GM12878 (cell line): ENCODE results near the gene MAT2B. TPM values are rescaled to one million over a fixed set of nuclear protein-coding genes. Genes with fewer than 3 reads are reported as not detected.

ENCODE experiments used
- ATF2 ChIP-seq: IDR thresholded peaks from 2 replicates; pipeline ENCODE4 v1.6.1; 2012; ENCODE audit warnings: low read length, inconsistent platforms
- BACH1 ChIP-seq: fragments of 450-650 bp; IDR thresholded peaks from 2 replicates; pipeline ENCODE4 v1.6.1; 2017; ENCODE audit warnings: mild to moderate bottlenecking, borderline replicate concordance
- BCLAF1 ChIP-seq: fragments of 450-650 bp; IDR thresholded peaks from 2 replicates; pipeline ENCODE4 v1.6.1; 2017; ENCODE audit warnings: antibody characterized with exemption, mild to moderate bottlenecking, moderate library complexity
- CBX3 ChIP-seq: fragments of 200-600 bp; sonication (generic); IDR thresholded peaks from 2 replicates; pipeline ENCODE4 v1.6.1; 2016; ENCODE audit warnings: low read depth, borderline replicate concordance
- CREM ChIP-seq: IDR thresholded peaks from 2 replicates; pipeline ENCODE4 v1.6.1; 2014; ENCODE audit warnings: antibody characterized with exemption, low read depth
- ESRRA ChIP-seq: IDR thresholded peaks from 2 replicates; pipeline ENCODE4 v1.6.1; 2012; ENCODE audit warnings: mild to moderate bottlenecking, low read length, improper control_type of control experiment
- KLF5 ChIP-seq: fragments of 450-650 bp; IDR thresholded peaks from 2 replicates; pipeline ENCODE4 v1.6.1; 2014; ENCODE audit warnings: mild to moderate bottlenecking; ENCODE audit not compliant: partially characterized antibody
- LARP7 ChIP-seq: fragments of 450-650 bp; IDR thresholded peaks from 2 replicates; pipeline ENCODE4 v1.6.1; 2017; ENCODE audit warnings: mild to moderate bottlenecking
- POLR2AphosphoS5 ChIP-seq: IDR thresholded peaks from 2 replicates; pipeline ENCODE4 v1.6.1; 2011; ENCODE audit warnings: mild to moderate bottlenecking, low read length, inconsistent platforms
- YY1 ChIP-seq: IDR thresholded peaks from 2 replicates; pipeline ENCODE4 v1.6.1; 2011; ENCODE audit warnings: low read depth, mild to moderate bottlenecking, low read length
- polyA plus RNA-seq, 11 experiments: library from polyadenylated mRNA; depleted of rRNA in 4 of 11; unstranded in 6 of 11; stranded (reverse) in 5 of 11; fragments of >200 nt; fragmentation: Nextera tagmentation in 4 of 11; fragmentation: Illumina TruSeq in 1 of 11; extraction: Ambion mirVana in 4 of 11; extraction: Trizol in 1 of 11; gene quantifications; 1 replicate in 1 of 11; 2 replicates in 10 of 11; pipeline versions ENCODE4 v1.2.1 to v1.2.3, GENCODE V29; 2011 to 2016; ENCODE audit warnings: inconsistent platforms in 2 of 11, missing spikeins in 2 of 11, low read depth in 1 of 11
- total RNA-seq, 4 experiments: library from RNA; depleted of rRNA in 3 of 4; stranded (reverse); fragments of >200 nt in 3 of 4; fragmentation: Illumina TruSeq in 1 of 4; extraction: Trizol in 1 of 4; gene quantifications; 2 replicates each; pipeline versions ENCODE4 v1.2.1 to v1.2.3, GENCODE V29; 2013 to 2021
- TF ChIP-seq, protein P1 (sequence below): fragments of 450-650 bp; IDR thresholded peaks from 2 replicates; pipeline ENCODE4 v1.6.1; 2017; ENCODE audit warnings: mild to moderate bottlenecking
- TF ChIP-seq, protein P2 (sequence below): IDR thresholded peaks from 2 replicates; pipeline ENCODE4 v1.6.1; 2011; ENCODE audit warnings: borderline replicate concordance, low read depth, mild to moderate bottlenecking, moderate library complexity, low read length; ENCODE audit not compliant: insufficient read depth, poor library complexity, severe bottlenecking

MAT2B gene
- total and polyA plus RNA-seq, 10 of the 15 experiments (the other 5 are each of a cell fraction or from before 2014, with no cell fraction given) = 43.2 to 122 (median 63.7) TPM

GRCh38 chr5:163506095-163506457 lies 657 bp downstream of the MAT2B start (continued):
- TF ChIP-seq ATF2 (peak; percentile 24; the same call in 1 of the 2 replicates), CBX3 (no peak), BCLAF1 (no peak), LARP7 (no peak), POLR2AphosphoS5 (peak; percentile 57; the same call in 1 of the 2 replicates), KLF5 (no peak), YY1 (no peak), CREM (no peak), ESRRA (no peak), BACH1 (no peak)
- TF ChIP-seq, protein P1, sequence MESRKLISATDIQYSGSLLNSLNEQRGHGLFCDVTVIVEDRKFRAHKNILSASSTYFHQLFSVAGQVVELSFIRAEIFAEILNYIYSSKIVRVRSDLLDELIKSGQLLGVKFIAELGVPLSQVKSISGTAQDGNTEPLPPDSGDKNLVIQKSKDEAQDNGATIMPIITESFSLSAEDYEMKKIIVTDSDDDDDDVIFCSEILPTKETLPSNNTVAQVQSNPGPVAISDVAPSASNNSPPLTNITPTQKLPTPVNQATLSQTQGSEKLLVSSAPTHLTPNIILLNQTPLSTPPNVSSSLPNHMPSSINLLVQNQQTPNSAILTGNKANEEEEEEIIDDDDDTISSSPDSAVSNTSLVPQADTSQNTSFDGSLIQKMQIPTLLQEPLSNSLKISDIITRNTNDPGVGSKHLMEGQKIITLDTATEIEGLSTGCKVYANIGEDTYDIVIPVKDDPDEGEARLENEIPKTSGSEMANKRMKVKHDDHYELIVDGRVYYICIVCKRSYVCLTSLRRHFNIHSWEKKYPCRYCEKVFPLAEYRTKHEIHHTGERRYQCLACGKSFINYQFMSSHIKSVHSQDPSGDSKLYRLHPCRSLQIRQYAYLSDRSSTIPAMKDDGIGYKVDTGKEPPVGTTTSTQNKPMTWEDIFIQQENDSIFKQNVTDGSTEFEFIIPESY = no peak
- TF ChIP-seq, protein P2, sequence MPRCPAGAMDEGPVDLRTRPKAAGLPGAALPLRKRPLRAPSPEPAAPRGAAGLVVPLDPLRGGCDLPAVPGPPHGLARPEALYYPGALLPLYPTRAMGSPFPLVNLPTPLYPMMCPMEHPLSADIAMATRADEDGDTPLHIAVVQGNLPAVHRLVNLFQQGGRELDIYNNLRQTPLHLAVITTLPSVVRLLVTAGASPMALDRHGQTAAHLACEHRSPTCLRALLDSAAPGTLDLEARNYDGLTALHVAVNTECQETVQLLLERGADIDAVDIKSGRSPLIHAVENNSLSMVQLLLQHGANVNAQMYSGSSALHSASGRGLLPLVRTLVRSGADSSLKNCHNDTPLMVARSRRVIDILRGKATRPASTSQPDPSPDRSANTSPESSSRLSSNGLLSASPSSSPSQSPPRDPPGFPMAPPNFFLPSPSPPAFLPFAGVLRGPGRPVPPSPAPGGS = no peak
